Neural cell (in vitro differentiated cells): ENCODE results near the gene SCG5. TPM values are rescaled to one million over a fixed set of nuclear protein-coding genes. Genes with fewer than 3 reads are reported as not detected.
A peak's percentile ranks its signal among the peaks of the same experiment; 100 is the strongest.

Source experiments
- H2AFZ ChIP-seq: fragments of 200-600, 300-800 bp; sonication (generic), shearing (Covaris generic); 2 replicates; pipeline ENCODE4 v1.6.0; 2014; ENCODE audit warnings: low read depth, mild to moderate bottlenecking, antibody characterized with exemption, low read length, moderate library complexity
- H3F3A ChIP-seq: fragments of 200-600 bp; shearing (Covaris generic); 2 replicates; pipeline ENCODE4 v1.6.1; 2016; ENCODE audit warnings: mild to moderate bottlenecking, moderate library complexity, mixed read lengths, antibody characterized with exemption, low read length; ENCODE audit not compliant: insufficient read depth, poor library complexity, severe bottlenecking
- H3K27ac ChIP-seq: fragments of 200-600, 300-800 bp; sonication (generic), shearing (Covaris generic); 2 replicates; pipeline ENCODE4 v1.5.1; 2014; ENCODE audit warnings: mild to moderate bottlenecking, low read length, moderate library complexity
- H3K27me3 ChIP-seq: fragments of 300-800, 200-600 bp; sonication (generic), shearing (Covaris generic); 2 replicates; pipeline ENCODE4 v1.6.0; 2014; ENCODE audit warnings: mild to moderate bottlenecking, low read depth, low read length, moderate library complexity; ENCODE audit not compliant: insufficient read depth
- H3K36me3 ChIP-seq: fragments of 300-800, 200-600 bp; sonication (generic), shearing (Covaris generic); 2 replicates; pipeline ENCODE4 v1.5.1; 2014; ENCODE audit warnings: mild to moderate bottlenecking, antibody characterized with exemption, low read length, moderate library complexity; ENCODE audit not compliant: insufficient read depth
- H3K4me2 ChIP-seq: fragments of 300-800, 200-600 bp; sonication (generic), shearing (Covaris generic); 2 replicates; pipeline ENCODE4 v1.6.0; 2014; ENCODE audit warnings: mild to moderate bottlenecking, low read length
- H3K4me3 ChIP-seq: fragments of 300-800, 200-600 bp; sonication (generic), shearing (Covaris generic); 2 replicates; pipeline ENCODE4 v1.5.1; 2014; ENCODE audit warnings: mild to moderate bottlenecking, low read length, moderate library complexity
- H3K79me2 ChIP-seq: fragments of 200-600 bp; shearing (Covaris generic); replicated peaks from 2 replicates; pipeline ENCODE4 v1.6.0; 2014; ENCODE audit warnings: mild to moderate bottlenecking, low read length, moderate library complexity; ENCODE audit not compliant: insufficient read depth
- H3K9ac ChIP-seq: fragments of 300-800, 200-600 bp; sonication (generic), shearing (Covaris generic); 2 replicates; pipeline ENCODE4 v1.6.1; 2016; ENCODE audit warnings: mild to moderate bottlenecking, low read length, mixed read lengths
- H3K9me2 ChIP-seq: fragments of 200-600 bp; shearing (Covaris generic); 2 replicates; pipeline ENCODE4 v1.6.1; 2016; ENCODE audit warnings: mild to moderate bottlenecking, low read length, mixed read lengths; ENCODE audit not compliant: insufficient read depth
- H3K9me3 ChIP-seq: fragments of 200-600, 300-800 bp; sonication (generic), shearing (Covaris generic); 2 replicates; pipeline ENCODE4 v1.6.1; 2016; ENCODE audit warnings: mild to moderate bottlenecking, mixed run types, low read length, moderate library complexity, mixed read lengths
- H4K20me1 ChIP-seq: fragments of 200-600 bp; shearing (Covaris generic); 2 replicates; pipeline ENCODE4 v1.6.1; 2016; ENCODE audit warnings: mild to moderate bottlenecking, mixed run types; ENCODE audit not compliant: insufficient read depth
- CTCF ChIP-seq: fragments of 450-650 bp; IDR thresholded peaks from 2 replicates; pipeline ENCODE4 v1.5.1; 2014; ENCODE audit warnings: antibody characterized with exemption, mild to moderate bottlenecking, moderate library complexity; ENCODE audit not compliant: poor library complexity, severe bottlenecking
- EP300 ChIP-seq: fragments of 450-650 bp; conservative IDR thresholded peaks from 2 replicates; pipeline ENCODE4 v1.6.1; 2014; ENCODE audit warnings: antibody characterized with exemption, mild to moderate bottlenecking, moderate library complexity; ENCODE audit not compliant: poor library complexity, severe bottlenecking
- EZH2 ChIP-seq: fragments of 200-600, 300-800 bp; shearing (Covaris generic), sonication (generic); IDR thresholded peaks from 2 replicates; pipeline ENCODE4 v1.6.1; 2014; ENCODE audit warnings: antibody characterized with exemption, low read length, borderline replicate concordance, mild to moderate bottlenecking; ENCODE audit not compliant: insufficient read depth, poor library complexity, severe bottlenecking
- MXI1 ChIP-seq: fragments of 450-650 bp; conservative IDR thresholded peaks from 2 replicates; pipeline ENCODE4 v1.6.1; 2014; ENCODE audit warnings: antibody characterized with exemption, mild to moderate bottlenecking; ENCODE audit not compliant: poor library complexity, severe bottlenecking
- POLR2AphosphoS5 ChIP-seq: IDR thresholded peaks from 2 replicates; pipeline ENCODE4 v1.6.1; 2012
- RAD21 ChIP-seq: fragments of 450-650 bp; conservative IDR thresholded peaks from 2 replicates; pipeline ENCODE4 v1.6.1; 2014; ENCODE audit warnings: antibody characterized with exemption, mild to moderate bottlenecking, moderate library complexity
- REST ChIP-seq: IDR thresholded peaks from 2 replicates; pipeline ENCODE4 v1.6.1; 2012; ENCODE audit warnings: borderline replicate concordance
- SMC3 ChIP-seq: fragments of 450-650 bp; conservative IDR thresholded peaks from 2 replicates; pipeline ENCODE4 v1.6.1; 2014; ENCODE audit warnings: antibody characterized with exemption, mild to moderate bottlenecking, moderate library complexity; ENCODE audit not compliant: poor library complexity
- TAF1 ChIP-seq: IDR thresholded peaks from 2 replicates; pipeline ENCODE4 v1.6.1; 2012; ENCODE audit warnings: low read depth
- polyA plus RNA-seq: library from polyadenylated mRNA; depleted of rRNA; stranded (reverse); fragments of >200 nt; gene quantifications from 2 replicates; pipeline ENCODE4 v1.2.3, GENCODE V29; 2014

Gene SCG5
- polyA plus RNA-seq, 1 donor from 2014 or later: 116 TPM

- H3K36me3 ChIP-seq: no peaks in the 10 kb centered on the region
- no peak overlapping the region for H3K9ac ChIP-seq
- no peaks in the 10 kb centered on the region for H3F3A ChIP-seq
- no peaks in the 10 kb centered on the region for H4K20me1 ChIP-seq
- no peaks in the 10 kb centered on the region for H3K9me3 ChIP-seq
- H3K27me3 ChIP-seq: no peaks in the 10 kb centered on the region
- no peak overlapping the region for H2AFZ ChIP-seq
- TF ChIP-seq RAD21 (no peak), MXI1 (no peak), SMC3 (no peak)
- H3K4me2 ChIP-seq: no peak overlapping the region
- no peak overlapping the region for H3K27ac ChIP-seq
- no peaks in the 10 kb centered on the region for H3K9me2 ChIP-seq
- H3K4me3 ChIP-seq: no peak overlapping the region
- H3K79me2 ChIP-seq: no peaks in the 10 kb centered on the region
These were observed 4.8 kb downstream of the SCG5 start for GRCh38 chr15:32646291-32646690.

GRCh38 chr15:32649342-32649741 is 7.8 kb downstream of the SCG5 start:
- Histone ChIP-seq H3K9ac (no peak overlapping the region), H3K27ac (no peak overlapping the region), H3K9me2 (no peaks in the 10 kb centered on the region), H3K36me3 (no peaks in the 10 kb centered on the region), H3K4me2 (no peak overlapping the region), H2AFZ (no peak overlapping the region), H3K4me3 (no peak overlapping the region), H3K27me3 (no peaks in the 10 kb centered on the region), H3K9me3 (no peaks in the 10 kb centered on the region), H3F3A (no peaks in the 10 kb centered on the region), H3K79me2 (no peaks in the 10 kb centered on the region), H4K20me1 (no peaks in the 10 kb centered on the region)
- TF ChIP-seq MXI1: no peak
- TF ChIP-seq POLR2AphosphoS5: no peak
- no peak for TF ChIP-seq CTCF
- no peak for TF ChIP-seq TAF1
- TF ChIP-seq REST: no peak
- no peak for TF ChIP-seq SMC3
- TF ChIP-seq EP300: no peak
- no peak for TF ChIP-seq EZH2

GRCh38 chr15:32651229-32651837 is 9.8 kb downstream of the SCG5 start:
- Histone ChIP-seq H3K9me3 (no peaks in the 10 kb centered on the region), H2AFZ (no peak overlapping the region), H3K27me3 (no peaks in the 10 kb centered on the region), H3K79me2 (no peaks in the 10 kb centered on the region), H3K36me3 (no peaks in the 10 kb centered on the region), H3K9ac (no peak overlapping the region), H3K4me2 (no peak overlapping the region), H3F3A (no peaks in the 10 kb centered on the region), H4K20me1 (no peaks in the 10 kb centered on the region), H3K9me2 (no peaks in the 10 kb centered on the region), H3K4me3 (no peak overlapping the region), H3K27ac (no peak overlapping the region)
- no peak for TF ChIP-seq EP300
- peak; percentile 56 for TF ChIP-seq RAD21
- TF ChIP-seq EZH2: no peak
- peak; percentile 54 for TF ChIP-seq SMC3
- no peak for TF ChIP-seq TAF1
- TF ChIP-seq REST: no peak
- no peak for TF ChIP-seq MXI1
- TF ChIP-seq CTCF: peak; percentile 64
- no peak for TF ChIP-seq POLR2AphosphoS5
